GM21447 (cell line): ENCODE measurements around the gene SNX22.

ENCODE experiments used
- ATAC-seq: cut with Tn5 transposase; IDR thresholded peaks from one replicate; pipeline ENCODE4 v1.9.1; 2021; ENCODE audit not compliant: unreplicated experiment

The SNX22 gene

DNA sequence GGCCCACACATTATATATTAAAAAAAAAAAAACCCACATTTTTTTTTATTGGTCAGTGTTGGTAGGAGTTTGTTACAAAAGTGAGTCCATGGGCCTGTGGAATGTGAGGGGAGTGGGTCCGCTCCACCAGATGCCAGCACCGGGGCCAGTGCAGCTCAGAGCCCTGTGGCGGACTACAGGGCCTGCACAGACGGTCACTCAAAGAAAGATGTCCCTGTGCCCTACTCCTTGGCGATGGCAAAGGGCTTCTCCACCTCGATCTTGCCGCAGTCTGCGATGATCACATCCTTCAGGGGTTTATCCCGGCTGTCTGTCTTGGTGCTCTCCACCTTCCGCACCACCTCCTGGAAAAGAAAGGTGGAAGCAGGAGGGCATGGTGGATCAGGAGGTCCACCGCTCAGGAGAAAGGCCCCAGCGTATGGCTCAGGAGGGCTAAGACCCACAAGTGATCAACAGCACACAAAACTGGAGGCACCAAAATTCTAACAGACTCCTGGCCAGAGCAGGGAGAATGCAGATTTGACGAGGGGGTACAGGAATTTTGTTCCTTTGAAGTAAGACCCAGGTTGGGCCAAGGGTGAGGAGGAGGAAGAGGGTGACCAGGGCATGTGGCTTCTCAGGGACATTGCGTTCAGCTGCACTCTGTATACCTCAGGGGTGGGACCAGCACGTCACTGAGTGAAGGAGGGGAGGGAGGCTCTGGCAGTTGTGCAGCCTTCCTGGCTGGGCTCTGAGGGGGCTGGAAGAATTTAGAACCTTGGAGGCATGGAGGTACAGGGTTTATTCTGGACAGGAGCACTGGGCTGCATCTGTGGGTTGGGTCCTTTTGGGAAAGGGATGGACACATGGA is 4.5 kb downstream of the SNX22 start:
- ATAC-seq, result no peak

DNA sequence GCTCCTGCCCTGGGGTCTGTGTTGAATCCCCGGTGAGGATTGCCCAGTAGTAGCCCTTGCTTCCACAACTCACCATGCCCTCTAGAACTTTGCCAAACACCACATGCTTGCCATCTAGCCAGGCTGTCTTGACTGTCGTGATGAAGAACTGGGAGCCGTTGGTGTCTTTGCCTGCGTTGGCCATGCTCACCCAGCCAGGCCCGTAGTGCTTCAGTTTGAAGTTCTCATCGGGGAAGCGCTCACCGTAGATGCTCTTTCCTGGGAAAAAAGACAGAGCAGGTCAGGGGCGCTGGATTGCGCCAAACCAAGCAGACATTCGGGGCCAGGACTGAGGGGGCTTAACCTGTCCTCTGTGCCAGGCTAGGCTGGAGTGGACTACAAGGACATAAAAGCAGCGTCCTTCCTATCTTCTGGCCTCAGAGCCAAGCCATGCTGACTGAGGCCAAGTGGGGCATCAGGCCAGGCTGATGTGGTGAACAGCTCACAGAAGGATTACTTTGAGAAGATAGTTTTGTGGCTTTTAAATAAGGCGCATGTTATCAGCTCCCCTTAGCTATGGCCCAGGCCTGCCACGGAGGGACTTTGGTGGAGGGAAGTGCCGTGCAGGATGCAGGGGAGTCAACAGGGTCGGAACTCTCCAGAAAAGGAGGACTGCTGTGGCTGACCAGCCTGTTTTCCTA is 5.3 kb downstream of the SNX22 start:
- no peak for ATAC-seq

- ATAC-seq, result no peak
These were observed 6.1 kb downstream of the SNX22 start for GRCh38 chr15:64157599-64158125.

DNA sequence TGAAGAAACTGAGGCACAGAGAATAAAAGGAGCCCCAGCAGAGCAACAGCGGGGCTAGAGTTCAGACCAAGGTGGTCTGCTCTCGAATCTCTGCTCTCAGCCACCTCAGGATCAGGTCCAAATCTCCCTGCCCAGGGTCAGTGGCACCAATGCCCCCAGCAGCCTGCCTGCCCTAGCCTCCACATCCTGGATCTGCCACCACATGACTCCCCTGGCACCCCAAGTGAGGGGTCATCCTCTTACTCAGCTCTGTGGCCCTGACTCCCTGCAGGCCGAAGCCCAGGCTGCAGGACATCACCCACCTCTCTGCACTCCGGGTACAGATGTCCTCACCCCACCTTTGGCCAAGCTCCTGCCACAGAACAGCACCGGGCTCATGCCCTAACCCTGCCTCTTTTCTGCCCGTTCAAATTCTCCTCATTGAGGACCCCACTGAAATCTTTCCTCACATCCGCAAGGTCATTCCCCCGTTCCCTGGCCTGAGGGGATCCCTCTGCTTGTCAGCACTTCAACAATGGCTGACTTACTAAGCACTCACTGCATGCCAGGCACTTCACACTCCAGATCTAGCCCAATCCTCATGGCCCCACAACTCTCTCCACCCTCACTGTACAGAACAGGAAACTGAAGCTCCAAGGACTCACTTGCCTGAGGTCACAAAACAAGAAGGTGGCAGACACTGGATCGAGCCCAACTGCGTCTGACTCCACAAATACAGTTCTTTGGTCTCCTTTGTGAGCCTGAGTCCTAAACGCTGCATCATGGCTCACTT is 7.0 kb downstream of the SNX22 start:
- no peak for ATAC-seq

DNA sequence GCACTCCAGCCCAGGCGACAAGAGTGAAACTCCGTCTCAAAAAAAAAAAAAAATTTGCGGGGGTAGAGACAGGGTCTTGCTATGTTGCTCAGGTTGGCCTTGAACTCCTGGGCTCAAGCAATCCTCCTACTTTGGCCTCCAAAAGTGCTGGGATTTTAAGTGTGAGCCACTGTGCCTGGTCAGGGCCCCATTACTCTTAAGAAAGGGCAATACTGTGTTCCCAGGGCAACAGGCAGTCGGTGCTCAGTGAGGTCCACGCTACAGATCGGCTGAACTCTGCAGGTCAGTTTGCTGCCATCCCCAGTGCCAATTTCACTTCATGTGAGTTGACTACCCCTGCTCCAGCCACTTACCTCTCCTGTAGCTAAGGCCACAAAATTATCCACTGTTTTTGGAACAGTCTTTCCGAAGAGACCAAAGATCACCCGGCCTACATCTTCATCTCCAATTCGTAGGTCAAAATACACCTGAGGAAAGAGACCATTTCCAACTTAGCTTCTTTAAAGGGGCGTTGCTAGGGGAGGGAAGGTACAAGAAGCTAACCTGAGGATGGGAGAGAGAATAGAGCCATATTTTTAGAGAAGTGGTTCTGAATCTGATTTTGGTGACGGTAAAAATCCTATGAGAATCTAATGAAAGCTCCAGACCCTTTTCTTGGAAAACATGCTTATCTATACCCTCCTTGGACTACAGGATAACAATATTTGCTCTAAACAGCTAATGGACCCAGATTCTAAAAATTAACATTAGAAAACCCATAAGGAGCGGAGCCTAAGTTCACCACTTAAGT is 10.4 kb downstream of the SNX22 start:
- ATAC-seq, result no peak

- peak; percentile 10 for ATAC-seq
These were observed 10.9 kb downstream of the SNX22 start for GRCh38 chr15:64162478-64162868.

- peak; percentile 85 for ATAC-seq
These were observed 11.5 kb downstream of the SNX22 start, which contains the start of gene PPIB for GRCh38 chr15:64162869-64163658. PPIB (minus strand) TSS chr15:64163022; CDS start chr15:64162986, 36 bp downstream.

DNA sequence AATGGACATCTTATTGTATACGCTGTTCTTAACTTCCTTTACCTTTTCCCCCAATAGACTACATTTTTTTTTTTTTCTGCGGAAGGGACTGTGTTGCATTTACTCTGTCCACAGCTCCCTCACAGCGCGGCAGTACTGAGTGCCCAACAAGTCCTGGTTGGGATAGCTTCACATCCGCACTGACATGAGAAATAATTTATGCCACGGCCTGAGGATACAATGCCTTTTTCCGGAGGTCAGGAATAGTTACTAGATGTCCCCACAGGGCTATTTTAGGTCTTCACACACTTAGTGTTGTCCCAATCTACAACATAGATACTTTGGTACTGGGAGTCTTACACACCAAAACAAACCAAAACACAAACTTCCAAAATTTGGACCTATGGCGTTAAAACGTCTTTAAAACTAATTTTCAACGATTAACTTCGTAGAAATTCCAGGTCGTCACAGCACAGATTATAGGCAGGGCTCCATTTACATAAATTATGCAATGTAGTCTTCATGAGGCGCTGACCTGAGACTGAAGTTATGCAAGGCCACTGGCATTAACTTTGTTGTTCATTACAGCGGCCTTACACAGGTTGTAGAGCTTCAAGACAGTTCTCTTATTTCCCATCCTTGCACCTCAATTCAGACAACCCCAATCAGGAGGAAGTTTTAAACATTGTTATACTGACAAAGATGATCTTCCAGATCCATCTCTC is 12.3 kb downstream of the SNX22 start:
- peak; percentile 11 for ATAC-seq

GRCh38 chr15:64164436-64164835 is 12.9 kb downstream of the SNX22 start:
- no peak for ATAC-seq

DNA sequence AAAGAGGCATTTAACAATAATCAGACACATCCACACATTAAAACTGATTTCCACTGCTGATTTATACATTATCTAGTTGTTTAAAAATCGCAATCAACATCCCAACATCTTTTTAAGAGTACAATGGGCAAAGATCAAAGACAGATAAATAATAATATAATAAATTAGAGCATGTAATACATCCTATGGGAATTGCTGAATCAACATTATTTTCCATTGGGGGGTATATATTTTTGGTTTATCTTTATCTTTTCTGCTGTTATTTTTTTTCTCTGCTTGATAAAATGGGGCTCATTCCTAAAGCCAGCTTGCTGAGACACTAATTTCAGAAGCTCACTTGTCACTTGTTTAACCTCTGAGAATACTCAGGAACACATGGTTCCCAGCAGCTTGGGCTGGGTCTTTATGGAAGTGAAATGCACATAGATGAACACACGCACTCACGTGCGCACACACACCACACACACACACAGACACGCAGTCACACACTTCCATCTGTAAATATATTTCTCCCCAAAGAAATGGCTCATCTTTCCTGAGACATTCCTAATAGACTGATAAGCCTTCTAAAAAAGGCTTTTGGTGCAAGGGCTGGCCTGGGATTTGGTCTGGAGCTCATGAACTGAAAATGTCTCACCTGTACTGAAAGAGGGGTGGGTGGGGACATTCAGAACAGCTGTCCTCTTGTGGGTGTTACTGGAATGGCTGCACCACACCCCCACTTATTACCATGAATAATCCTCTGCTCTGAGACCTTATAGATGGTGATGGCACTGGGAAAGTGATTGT is 14.8 kb downstream of the SNX22 start:
- no peak for ATAC-seq

DNA sequence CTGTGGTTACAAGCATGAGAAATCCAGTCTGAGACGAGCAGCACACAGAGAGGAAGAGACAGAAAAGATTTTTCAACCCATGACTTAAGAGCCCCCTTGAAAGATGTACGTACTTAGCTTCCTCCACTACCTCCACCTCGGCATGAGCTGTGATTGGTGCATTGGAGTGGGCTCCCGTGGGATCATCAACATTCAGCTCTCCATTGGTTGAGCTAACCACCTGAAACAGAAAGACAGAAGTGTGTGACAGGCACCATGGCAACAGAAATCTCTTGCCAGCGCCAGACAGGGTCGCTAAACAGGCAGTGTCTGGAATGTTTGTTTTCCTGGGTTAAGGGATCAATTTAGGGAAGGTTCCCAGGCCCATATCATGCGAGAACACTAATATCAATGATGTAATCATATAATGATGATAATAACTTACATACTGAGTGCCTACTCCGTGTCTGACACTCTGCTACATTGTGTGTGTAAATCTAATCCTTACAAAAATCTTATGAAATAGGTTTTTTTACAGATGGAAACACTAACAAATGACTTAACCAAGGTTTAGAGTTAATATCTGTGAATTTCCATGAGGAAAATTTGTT is 28.8 kb downstream of the SNX22 start:
- ATAC-seq, result no peak

- ATAC-seq, result no peak
These were observed 31.4 kb downstream of the SNX22 start for GRCh38 chr15:64182859-64183370.

- ATAC-seq, result no peak
These were observed 33.8 kb downstream of the SNX22 start for GRCh38 chr15:64185146-64185911.

DNA sequence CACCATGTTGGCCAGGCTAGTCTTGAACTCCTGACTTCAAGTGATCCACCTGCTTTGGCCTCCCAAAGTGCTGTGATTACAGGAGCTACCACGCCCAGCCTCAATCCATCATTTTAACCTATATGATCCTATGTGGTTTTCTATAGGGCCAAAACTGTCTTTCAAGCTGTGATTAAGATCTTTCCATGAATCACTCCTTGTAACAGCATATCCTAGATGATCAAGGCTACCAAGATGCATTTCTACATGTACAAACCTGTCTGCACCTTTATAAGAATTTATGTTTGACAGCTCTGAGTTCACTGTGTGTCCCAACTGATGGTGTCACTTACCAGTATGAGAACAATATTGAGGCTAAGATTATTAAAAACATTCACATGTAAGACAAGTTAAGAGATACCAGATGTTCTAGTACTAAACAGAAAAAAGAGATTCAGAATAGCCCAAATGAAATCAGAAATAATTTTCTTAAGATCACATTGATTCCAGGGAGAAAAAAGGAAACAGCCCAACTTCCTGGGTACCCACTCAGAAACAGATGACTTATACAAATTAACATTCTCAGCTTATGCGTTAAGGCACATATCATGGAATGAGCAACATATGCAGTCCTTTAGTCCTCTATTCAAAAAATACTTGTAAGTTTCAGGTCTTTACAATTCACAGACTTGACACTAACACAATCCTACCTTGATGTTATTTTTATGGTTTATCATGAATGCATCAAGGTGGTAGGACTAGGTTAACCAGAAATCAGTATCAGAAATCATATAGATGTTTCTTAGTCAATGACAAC is 36.1 kb downstream of the SNX22 start:
- ATAC-seq, result no peak

DNA sequence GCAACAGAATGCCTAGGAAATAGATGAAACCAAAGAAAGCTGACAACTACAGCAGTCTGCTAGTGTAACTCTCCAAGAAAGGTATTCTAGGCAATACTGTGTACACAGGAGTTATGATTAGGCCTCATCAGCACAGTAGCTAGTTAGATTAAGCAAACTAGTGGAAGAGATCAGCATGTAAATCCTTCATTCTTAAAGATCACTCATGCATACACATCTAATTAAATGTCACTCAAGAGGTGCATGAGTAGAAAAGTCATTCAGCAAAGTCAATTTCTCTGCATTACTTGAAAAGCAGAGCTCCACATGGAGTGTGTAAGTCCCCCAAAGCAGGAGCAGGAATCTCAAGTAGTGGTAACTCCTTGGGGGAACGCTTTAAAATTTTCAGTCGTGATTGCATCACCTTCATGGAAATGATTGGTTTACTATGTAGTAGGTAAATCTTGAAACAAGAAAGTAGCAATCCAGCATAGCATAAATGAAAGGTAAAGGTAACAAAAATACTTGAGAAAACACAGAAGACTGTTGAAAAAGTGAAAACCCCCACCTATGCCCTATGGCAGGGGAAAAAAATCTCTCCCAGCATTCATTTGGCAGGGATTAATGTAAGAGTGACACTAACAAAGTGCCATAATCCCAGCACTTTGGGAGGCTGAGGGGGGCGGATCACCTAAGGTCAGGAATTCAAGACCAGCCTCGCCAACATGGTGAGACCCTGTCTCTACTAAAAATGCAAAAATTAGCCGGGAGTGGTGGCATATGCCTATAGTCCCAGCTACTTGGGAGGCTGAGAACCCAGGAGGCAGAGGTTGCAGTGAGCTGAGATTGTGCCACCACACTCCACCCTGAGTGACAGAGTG is 40.7 kb downstream of the SNX22 start:
- no peak for ATAC-seq
